HG03565 (cell line): Measurements from ENCODE around the gene ZNF219.

Experiments used
- ATAC-seq: cut with Tn5 transposase; IDR thresholded peaks from one replicate; pipeline ENCODE4 v1.9.1; 2021; ENCODE audit warnings: mild to moderate bottlenecking, moderate library complexity; ENCODE audit not compliant: unreplicated experiment

Gene ZNF219

GRCh38 chr14:21098076-21098891, at the start of gene ZNF219:
TSS of gene ZNF219 (minus strand) at chr14:21098655. CDS start at chr14:21093591, 5,064 bp downstream.
- no peak for ATAC-seq

- no peak for ATAC-seq
Measured at GRCh38 chr14:21145437-21145836, 47.0 kb upstream of the ZNF219 start.

- no peak for ATAC-seq
Measured at GRCh38 chr14:21142357-21142756, 43.9 kb upstream of the ZNF219 start.

GRCh38 chr14:21136024-21136423, 37.6 kb upstream of the ZNF219 start:
- ATAC-seq, result no peak

GRCh38 chr14:21133901-21134300, 35.4 kb upstream of the ZNF219 start:
- ATAC-seq, result no peak

GRCh38 chr14:21123429-21123828, 25.0 kb upstream of the ZNF219 start:
- ATAC-seq, result no peak

GRCh38 chr14:21121122-21121521, 22.7 kb upstream of the ZNF219 start:
- ATAC-seq, result no peak

- no peak for ATAC-seq
Measured at GRCh38 chr14:21120686-21121085, 22.2 kb upstream of the ZNF219 start.

- ATAC-seq, result no peak
Measured at GRCh38 chr14:21118933-21119332, 20.5 kb upstream of the ZNF219 start.

GRCh38 chr14:21113369-21113768, 14.9 kb upstream of the ZNF219 start:
- ATAC-seq, result no peak

- ATAC-seq, result no peak
Measured at GRCh38 chr14:21112255-21112654, 13.8 kb upstream of the ZNF219 start.

GRCh38 chr14:21109377-21110138, 11.1 kb upstream of the ZNF219 start:
- ATAC-seq, result peak; percentile 58

- no peak for ATAC-seq
Measured at GRCh38 chr14:21108791-21109190, 10.3 kb upstream of the ZNF219 start.

GRCh38 chr14:21107283-21107800, 8.9 kb upstream of the ZNF219 start:
- no peak for ATAC-seq

- ATAC-seq, result no peak
Measured at GRCh38 chr14:21106498-21107282, 8.2 kb upstream of the ZNF219 start.

GRCh38 chr14:21106176-21106497, 7.7 kb upstream of the ZNF219 start:
- no peak for ATAC-seq

- no peak for ATAC-seq
Measured at GRCh38 chr14:21105095-21105494, 6.6 kb upstream of the ZNF219 start.

GRCh38 chr14:21104448-21105060, 6.1 kb upstream of the ZNF219 start:
- peak; percentile 28 for ATAC-seq

GRCh38 chr14:21103710-21104447, 5.4 kb upstream of the ZNF219 start:
- ATAC-seq, result peak; percentile 86

- ATAC-seq, result no peak
Measured at GRCh38 chr14:21103411-21103709, 4.9 kb upstream of the ZNF219 start.
